ENCODE results near the gene NOC4L.
A peak's percentile ranks its signal among the peaks of the same experiment; 100 is the strongest.
"Not testable (repeated sequence)": the region's sequence is repeated elsewhere in the genome, so short reads cannot be mapped to it uniquely, and the experiment has no call there.

The NOC4L gene

GRCh38 chr12:132144115-132144809 lies at the start of gene NOC4L, which contains the start of gene DDX51:
TSS of gene NOC4L (plus strand) at chr12:132144457. CDS start at chr12:132144489, 32 bp downstream.
TSS of gene DDX51 (minus strand) at chr12:132144319. CDS start at chr12:132144296, 23 bp downstream.
- DNase-seq (ENCODE audit: low read depth in 2 of 2) = peak; percentile 92 to 95

- no peak for DNase-seq (ENCODE audit: low read depth in 2 of 2)
Measured at GRCh38 chr12:132095520-132096409, 48.5 kb upstream of the NOC4L start.

- DNase-seq (ENCODE audit: low read depth in 2 of 2) = no peak
Measured at GRCh38 chr12:132099739-132100138, 44.5 kb upstream of the NOC4L start.

GRCh38 chr12:132100306-132101065 lies 43.8 kb upstream of the NOC4L start:
- no peak for DNase-seq (ENCODE audit: low read depth in 2 of 2)

GRCh38 chr12:132102297-132102696 lies 42.0 kb upstream of the NOC4L start:
- no peak for DNase-seq (ENCODE audit: low read depth in 2 of 2)

- DNase-seq (ENCODE audit: low read depth in 2 of 2) = not testable (repeated sequence)
Measured at GRCh38 chr12:132103072-132103471, 41.2 kb upstream of the NOC4L start.

GRCh38 chr12:132103542-132104308 lies 40.5 kb upstream of the NOC4L start:
- no peak for DNase-seq (ENCODE audit: low read depth in 2 of 2)

GRCh38 chr12:132105467-132105866 lies 38.8 kb upstream of the NOC4L start:
- DNase-seq (ENCODE audit: low read depth in 2 of 2) = no peak

- no peak for DNase-seq (ENCODE audit: low read depth in 2 of 2)
Measured at GRCh38 chr12:132106921-132107320, 37.3 kb upstream of the NOC4L start.

- DNase-seq (ENCODE audit: low read depth in 2 of 2) = no peak
Measured at GRCh38 chr12:132108211-132108832, 35.9 kb upstream of the NOC4L start.

- DNase-seq (ENCODE audit: low read depth in 2 of 2) = no peak
Measured at GRCh38 chr12:132109741-132110140, 34.5 kb upstream of the NOC4L start.

GRCh38 chr12:132110677-132111076 lies 33.6 kb upstream of the NOC4L start:
- no peak for DNase-seq (ENCODE audit: low read depth in 2 of 2)

- no peak for DNase-seq (ENCODE audit: low read depth in 2 of 2)
Measured at GRCh38 chr12:132111654-132112304, 32.5 kb upstream of the NOC4L start.

GRCh38 chr12:132114667-132115066 lies 29.6 kb upstream of the NOC4L start:
- no peak for DNase-seq (ENCODE audit: low read depth in 2 of 2)

- DNase-seq (ENCODE audit: low read depth in 2 of 2) = no peak
Measured at GRCh38 chr12:132115500-132115899, 28.8 kb upstream of the NOC4L start.

GRCh38 chr12:132116709-132117557 lies 27.3 kb upstream of the NOC4L start:
- DNase-seq (ENCODE audit: low read depth in 2 of 2) = no peak

- DNase-seq (ENCODE audit: low read depth in 2 of 2) = no peak
Measured at GRCh38 chr12:132117558-132117875, 26.7 kb upstream of the NOC4L start.

GRCh38 chr12:132118876-132119275 lies 25.4 kb upstream of the NOC4L start:
- no peak for DNase-seq (ENCODE audit: low read depth in 2 of 2)

- DNase-seq (ENCODE audit: low read depth in 2 of 2) = no peak
Measured at GRCh38 chr12:132121283-132121682, 23.0 kb upstream of the NOC4L start.
